Body of pancreas (tissue), 4 donors: Measurements from ENCODE around the gene GRK6.

ENCODE experiments used
- POLR2A ChIP-seq, 3 donors: fragments of 450-650 bp; IDR thresholded peaks; one replicate each; pipeline ENCODE4 v1.6.1; 2016; ENCODE audit warnings: antibody characterized with exemption in 3 of 3, mild to moderate bottlenecking in 2 of 3
- TF ChIP-seq, protein P1 (sequence below), 7 experiments: fragments of 450-650 bp in 4 of 7; fragments of 200-600 bp in 3 of 7; sonication (generic) in 3 of 7; IDR thresholded peaks; one replicate each; pipeline ENCODE4 v1.5.1; 2016 to 2019; ENCODE audit warnings: antibody characterized with exemption in 7 of 7

DNA sequence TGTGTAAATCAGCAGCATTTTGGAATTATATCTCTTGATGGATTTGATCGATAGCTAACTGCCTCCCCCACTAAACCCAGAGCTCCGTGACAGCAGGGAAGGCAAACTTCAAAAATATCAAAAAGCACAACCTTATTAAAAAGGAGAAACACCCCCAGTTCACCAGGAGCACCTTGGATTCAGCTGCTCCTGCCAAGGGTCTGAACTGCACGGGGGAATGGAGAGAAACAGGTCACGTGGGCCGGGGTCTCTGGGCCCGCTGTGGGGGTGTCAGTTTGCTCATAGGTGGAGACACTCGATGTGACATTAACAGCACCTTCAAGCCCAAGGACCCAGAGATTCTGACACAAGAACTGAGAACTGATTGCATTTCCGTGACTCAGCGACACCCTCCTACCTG is 43.3 kb upstream of the GRK6 start:
- no peak for TF ChIP-seq POLR2A (IDR thresholded peaks at IDR 0.05)
- TF ChIP-seq, protein P1, sequence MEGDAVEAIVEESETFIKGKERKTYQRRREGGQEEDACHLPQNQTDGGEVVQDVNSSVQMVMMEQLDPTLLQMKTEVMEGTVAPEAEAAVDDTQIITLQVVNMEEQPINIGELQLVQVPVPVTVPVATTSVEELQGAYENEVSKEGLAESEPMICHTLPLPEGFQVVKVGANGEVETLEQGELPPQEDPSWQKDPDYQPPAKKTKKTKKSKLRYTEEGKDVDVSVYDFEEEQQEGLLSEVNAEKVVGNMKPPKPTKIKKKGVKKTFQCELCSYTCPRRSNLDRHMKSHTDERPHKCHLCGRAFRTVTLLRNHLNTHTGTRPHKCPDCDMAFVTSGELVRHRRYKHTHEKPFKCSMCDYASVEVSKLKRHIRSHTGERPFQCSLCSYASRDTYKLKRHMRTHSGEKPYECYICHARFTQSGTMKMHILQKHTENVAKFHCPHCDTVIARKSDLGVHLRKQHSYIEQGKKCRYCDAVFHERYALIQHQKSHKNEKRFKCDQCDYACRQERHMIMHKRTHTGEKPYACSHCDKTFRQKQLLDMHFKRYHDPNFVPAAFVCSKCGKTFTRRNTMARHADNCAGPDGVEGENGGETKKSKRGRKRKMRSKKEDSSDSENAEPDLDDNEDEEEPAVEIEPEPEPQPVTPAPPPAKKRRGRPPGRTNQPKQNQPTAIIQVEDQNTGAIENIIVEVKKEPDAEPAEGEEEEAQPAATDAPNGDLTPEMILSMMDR (IDR thresholded peaks at IDR 0.05): no peak
